HepG2 (cell line): ENCODE results near the gene CYTH1. TPM values are rescaled to one million over a fixed set of nuclear protein-coding genes. Genes with fewer than 3 reads are reported as not detected.

Source experiments
- CHD4 ChIP-seq: fragments of 200-600 bp; sonication (generic); IDR thresholded peaks from 2 replicates; pipeline ENCODE4 v1.7.0; 2017; ENCODE audit warnings: mild to moderate bottlenecking, low read length, borderline replicate concordance
- HMG20B ChIP-seq: conservative IDR thresholded peaks from 2 replicates; pipeline ENCODE4 v1.6.1; 2016; ENCODE audit warnings: missing genetic modification reagents, missing compliant biosample characterization
- IKZF1 ChIP-seq: fragments of 450-650 bp; IDR thresholded peaks from 2 replicates; pipeline ENCODE4 v1.7.1; 2016
- KAT2B ChIP-seq: fragments of 150-350 bp; IDR thresholded peaks from 2 replicates; pipeline ENCODE4 v1.6.1; 2014; ENCODE audit warnings: low read depth, low read length, borderline replicate concordance
- MAZ ChIP-seq, 2 experiments: sonication (generic) in 1 of 2; formaldehyde crosslinking in 1 of 2; IDR thresholded peaks; 2 replicates each; pipeline versions ENCODE4 v1.5.0 to v1.6.1; 2012 to 2020; ENCODE audit warnings: low read depth in 2 of 2, mild to moderate bottlenecking in 2 of 2, borderline replicate concordance in 1 of 2, improper control_type of control experiment in 1 of 2, low read length in 1 of 2, missing genetic modification reagents in 1 of 2, moderate library complexity in 1 of 2
- MED1 ChIP-seq: sonication (generic); formaldehyde crosslinking; IDR thresholded peaks from 2 replicates; pipeline ENCODE4 v1.4.0; 2020; ENCODE audit warnings: missing genetic modification reagents
- MEIS1 ChIP-seq: sonication (generic); formaldehyde crosslinking; IDR thresholded peaks from 2 replicates; pipeline ENCODE4 v1.9.0; 2021; ENCODE audit warnings: mild to moderate bottlenecking, missing genetic modification reagents, moderate library complexity, borderline replicate concordance
- PAX8 ChIP-seq: sonication (generic); formaldehyde crosslinking; IDR thresholded peaks from 2 replicates; pipeline ENCODE4 v1.8.0; 2022; ENCODE audit warnings: mild to moderate bottlenecking, missing genetic modification reagents, borderline replicate concordance
- POLR2G ChIP-seq: fragments of 200-400 bp; formaldehyde crosslinking; IDR thresholded peaks from 2 replicates; pipeline ENCODE4 v1.6.1; 2018; ENCODE audit warnings: mild to moderate bottlenecking, low read depth, low read length, moderate library complexity
- SIX4 ChIP-seq: sonication (generic); formaldehyde crosslinking; IDR thresholded peaks from 2 replicates; pipeline ENCODE4 v1.4.0; 2020; ENCODE audit warnings: missing genetic modification reagents
- TAF1 ChIP-seq: sonication (generic); formaldehyde crosslinking; IDR thresholded peaks from 2 replicates; pipeline ENCODE4 v1.4.0; 2020; ENCODE audit warnings: missing genetic modification reagents
- TEAD3 ChIP-seq: optimal IDR thresholded peaks from 2 replicates; pipeline ENCODE3; 2016; ENCODE audit warnings: borderline replicate concordance
- ZNF543 ChIP-seq: sonication (generic); formaldehyde crosslinking; IDR thresholded peaks from 2 replicates; pipeline ENCODE4 v1.4.0; 2020; ENCODE audit warnings: mild to moderate bottlenecking, missing genetic modification reagents
- ZNF678 ChIP-seq: sonication (generic); formaldehyde crosslinking; IDR thresholded peaks from 2 replicates; pipeline ENCODE4 v1.4.0; 2020; ENCODE audit warnings: mild to moderate bottlenecking, missing genetic modification reagents
- ZNF737 ChIP-seq: sonication (generic); formaldehyde crosslinking; IDR thresholded peaks from 2 replicates; pipeline ENCODE4 v1.5.0; 2020; ENCODE audit warnings: missing genetic modification reagents, mild to moderate bottlenecking, borderline replicate concordance
- polyA plus RNA-seq, 8 experiments: library from polyadenylated mRNA; depleted of rRNA in 3 of 8; stranded (reverse) in 7 of 8; unstranded in 1 of 8; fragments of >200 nt; fragmentation: Illumina TruSeq in 4 of 8; extraction: Trizol in 4 of 8; gene quantifications; 2 replicates each; pipeline versions ENCODE4 v1.2.1 to v1.2.3, GENCODE V29; 2011 to 2016; ENCODE audit warnings: low read depth in 4 of 8, missing spikeins in 1 of 8, mixed read lengths in 1 of 8; ENCODE audit not compliant: insufficient read depth in 1 of 8
- total RNA-seq, 5 experiments: library from RNA; depleted of rRNA; stranded (reverse); fragments of >200 nt; fragmentation: Illumina TruSeq; extraction: Trizol; gene quantifications; 2 replicates each; pipeline ENCODE4 v1.2.3, GENCODE V29; 2016; ENCODE audit warnings: low read depth in 1 of 5
- TF ChIP-seq, protein P1 (sequence below): sonication (generic); formaldehyde crosslinking; IDR thresholded peaks from one replicate; pipeline ENCODE4 v1.5.1; 2020; ENCODE audit warnings: mild to moderate bottlenecking, missing genetic modification reagents; ENCODE audit errors: not compliant biosample characterization
- TF ChIP-seq, protein P2 (sequence below): sonication (generic); formaldehyde crosslinking; IDR thresholded peaks from 2 replicates; pipeline ENCODE4 v1.4.0; 2020; ENCODE audit warnings: missing genetic modification reagents
- TF ChIP-seq, protein P3 (sequence below): sonication (generic); formaldehyde crosslinking; IDR thresholded peaks from 2 replicates; pipeline ENCODE4 v1.8.1; 2023; ENCODE audit warnings: mild to moderate bottlenecking, missing genetic modification reagents

Gene CYTH1
- total and polyA plus RNA-seq, 2 of the 13 experiments (the other 11 are each of a cell fraction or from before 2014, with no cell fraction given): 20.1 to 48.9 TPM

- TF ChIP-seq, protein P1, sequence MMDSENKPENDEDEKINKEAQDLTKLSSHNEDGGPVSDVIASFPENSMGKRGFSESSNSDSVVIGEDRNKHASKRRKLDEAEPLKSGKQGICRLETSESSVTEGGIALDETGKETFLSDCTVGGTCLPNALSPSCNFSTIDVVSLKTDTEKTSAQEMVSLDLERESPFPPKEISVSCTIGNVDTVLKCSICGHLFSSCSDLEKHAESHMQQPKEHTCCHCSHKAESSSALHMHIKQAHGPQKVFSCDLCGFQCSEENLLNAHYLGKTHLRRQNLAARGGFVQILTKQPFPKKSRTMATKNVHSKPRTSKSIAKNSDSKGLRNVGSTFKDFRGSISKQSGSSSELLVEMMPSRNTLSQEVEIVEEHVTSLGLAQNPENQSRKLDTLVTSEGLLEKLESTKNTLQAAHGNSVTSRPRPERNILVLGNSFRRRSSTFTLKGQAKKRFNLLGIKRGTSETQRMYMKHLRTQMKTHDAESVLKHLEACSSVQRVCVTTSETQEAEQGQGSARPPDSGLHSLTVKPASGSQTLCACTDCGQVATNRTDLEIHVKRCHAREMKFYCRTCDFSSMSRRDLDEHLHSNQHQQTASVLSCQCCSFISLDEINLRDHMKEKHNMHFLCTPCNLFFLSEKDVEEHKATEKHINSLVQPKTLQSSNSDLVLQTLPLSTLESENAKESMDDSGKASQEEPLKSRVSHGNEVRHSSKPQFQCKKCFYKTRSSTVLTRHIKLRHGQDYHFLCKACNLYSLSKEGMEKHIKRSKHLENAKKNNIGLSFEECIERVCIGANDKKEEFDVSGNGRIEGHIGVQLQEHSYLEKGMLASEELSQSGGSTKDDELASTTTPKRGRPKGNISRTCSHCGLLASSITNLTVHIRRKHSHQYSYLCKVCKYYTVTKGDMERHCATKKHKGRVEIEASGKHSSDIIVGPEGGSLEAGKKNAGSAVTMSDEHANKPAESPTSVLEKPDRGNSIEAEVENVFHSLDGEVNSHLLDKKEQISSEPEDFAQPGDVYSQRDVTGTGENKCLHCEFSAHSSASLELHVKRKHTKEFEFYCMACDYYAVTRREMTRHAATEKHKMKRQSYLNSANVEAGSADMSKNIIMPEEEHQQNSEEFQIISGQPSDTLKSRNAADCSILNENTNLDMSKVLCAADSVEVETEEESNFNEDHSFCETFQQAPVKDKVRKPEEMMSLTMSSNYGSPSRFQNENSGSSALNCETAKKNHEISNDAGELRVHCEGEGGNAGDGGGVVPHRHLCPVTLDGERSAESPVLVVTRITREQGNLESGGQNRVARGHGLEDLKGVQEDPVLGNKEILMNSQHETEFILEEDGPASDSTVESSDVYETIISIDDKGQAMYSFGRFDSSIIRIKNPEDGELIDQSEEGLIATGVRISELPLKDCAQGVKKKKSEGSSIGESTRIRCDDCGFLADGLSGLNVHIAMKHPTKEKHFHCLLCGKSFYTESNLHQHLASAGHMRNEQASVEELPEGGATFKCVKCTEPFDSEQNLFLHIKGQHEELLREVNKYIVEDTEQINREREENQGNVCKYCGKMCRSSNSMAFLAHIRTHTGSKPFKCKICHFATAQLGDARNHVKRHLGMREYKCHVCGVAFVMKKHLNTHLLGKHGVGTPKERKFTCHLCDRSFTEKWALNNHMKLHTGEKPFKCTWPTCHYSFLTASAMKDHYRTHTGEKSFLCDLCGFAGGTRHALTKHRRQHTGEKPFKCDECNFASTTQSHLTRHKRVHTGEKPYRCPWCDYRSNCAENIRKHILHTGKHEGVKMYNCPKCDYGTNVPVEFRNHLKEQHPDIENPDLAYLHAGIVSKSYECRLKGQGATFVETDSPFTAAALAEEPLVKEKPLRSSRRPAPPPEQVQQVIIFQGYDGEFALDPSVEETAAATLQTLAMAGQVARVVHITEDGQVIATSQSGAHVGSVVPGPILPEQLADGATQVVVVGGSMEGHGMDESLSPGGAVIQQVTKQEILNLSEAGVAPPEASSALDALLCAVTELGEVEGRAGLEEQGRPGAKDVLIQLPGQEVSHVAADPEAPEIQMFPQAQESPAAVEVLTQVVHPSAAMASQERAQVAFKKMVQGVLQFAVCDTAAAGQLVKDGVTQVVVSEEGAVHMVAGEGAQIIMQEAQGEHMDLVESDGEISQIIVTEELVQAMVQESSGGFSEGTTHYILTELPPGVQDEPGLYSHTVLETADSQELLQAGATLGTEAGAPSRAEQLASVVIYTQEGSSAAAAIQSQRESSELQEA (CRISPR knock-in tag): no peak
- no peak for TF ChIP-seq ZNF543
- TF ChIP-seq, protein P2, sequence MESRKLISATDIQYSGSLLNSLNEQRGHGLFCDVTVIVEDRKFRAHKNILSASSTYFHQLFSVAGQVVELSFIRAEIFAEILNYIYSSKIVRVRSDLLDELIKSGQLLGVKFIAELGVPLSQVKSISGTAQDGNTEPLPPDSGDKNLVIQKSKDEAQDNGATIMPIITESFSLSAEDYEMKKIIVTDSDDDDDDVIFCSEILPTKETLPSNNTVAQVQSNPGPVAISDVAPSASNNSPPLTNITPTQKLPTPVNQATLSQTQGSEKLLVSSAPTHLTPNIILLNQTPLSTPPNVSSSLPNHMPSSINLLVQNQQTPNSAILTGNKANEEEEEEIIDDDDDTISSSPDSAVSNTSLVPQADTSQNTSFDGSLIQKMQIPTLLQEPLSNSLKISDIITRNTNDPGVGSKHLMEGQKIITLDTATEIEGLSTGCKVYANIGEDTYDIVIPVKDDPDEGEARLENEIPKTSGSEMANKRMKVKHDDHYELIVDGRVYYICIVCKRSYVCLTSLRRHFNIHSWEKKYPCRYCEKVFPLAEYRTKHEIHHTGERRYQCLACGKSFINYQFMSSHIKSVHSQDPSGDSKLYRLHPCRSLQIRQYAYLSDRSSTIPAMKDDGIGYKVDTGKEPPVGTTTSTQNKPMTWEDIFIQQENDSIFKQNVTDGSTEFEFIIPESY (CRISPR knock-in tag): peak; percentile 84
- TF ChIP-seq HMG20B (CRISPR knock-in tag): no peak
- TF ChIP-seq MAZ (IDR thresholded peaks at IDR 0.05; ENCODE audit: borderline replicate concordance, low read depth, low read length): no peak
- no peak for TF ChIP-seq MAZ (CRISPR knock-in tag; IDR thresholded peaks at IDR 0.05; ENCODE audit: low read depth)
- TF ChIP-seq TEAD3: peak; percentile 52
- TF ChIP-seq PAX8 (CRISPR knock-in tag): no peak; the same call in 1 of the 2 replicates
- no peak for TF ChIP-seq KAT2B
- TF ChIP-seq, protein P3, sequence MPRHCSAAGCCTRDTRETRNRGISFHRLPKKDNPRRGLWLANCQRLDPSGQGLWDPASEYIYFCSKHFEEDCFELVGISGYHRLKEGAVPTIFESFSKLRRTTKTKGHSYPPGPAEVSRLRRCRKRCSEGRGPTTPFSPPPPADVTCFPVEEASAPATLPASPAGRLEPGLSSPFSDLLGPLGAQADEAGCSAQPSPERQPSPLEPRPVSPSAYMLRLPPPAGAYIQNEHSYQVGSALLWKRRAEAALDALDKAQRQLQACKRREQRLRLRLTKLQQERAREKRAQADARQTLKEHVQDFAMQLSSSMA (CRISPR knock-in tag): 0 out of 2 replicates have a peak, but pooled peaks have one; percentile 8
- TF ChIP-seq IKZF1: no peak
- TF ChIP-seq SIX4: peak; percentile 47; the same call in 1 of the 2 replicates
- no peak for TF ChIP-seq ZNF737 (CRISPR knock-in tag)
- peak; percentile 25; the same call in 1 of the 2 replicates for TF ChIP-seq CHD4
- TF ChIP-seq TAF1 (CRISPR knock-in tag): peak; percentile 34
- no peak for TF ChIP-seq ZNF678 (CRISPR knock-in tag)
- TF ChIP-seq POLR2G: peak; percentile 57; the same call in 1 of the 2 replicates
- no peak for TF ChIP-seq MEIS1
- TF ChIP-seq MED1: peak; percentile 87
Observed at GRCh38 chr17:78665952-78666920, 115.8 kb downstream of the CYTH1 start (continued).
